Tibial nerve (tissue), 4 donors: ENCODE measurements around the gene L3MBTL1.

Experiments used
- EP300 ChIP-seq, 2 donors: sonication (generic); formaldehyde crosslinking; IDR thresholded peaks; one replicate each; pipeline ENCODE4 v1.6.1; 2017; ENCODE audit warnings: antibody characterized with exemption in 2 of 2, mild to moderate bottlenecking in 1 of 2
- POLR2A ChIP-seq, 2 donors: fragments of 450-650 bp; IDR thresholded peaks; one replicate each; pipeline ENCODE4 v1.6.1; 2017; ENCODE audit warnings: antibody characterized with exemption in 2 of 2, mild to moderate bottlenecking in 2 of 2, moderate library complexity in 2 of 2
- TF ChIP-seq, protein P1 (sequence below), 5 experiments: fragments of 200-600 bp in 3 of 5; fragments of 450-650 bp in 2 of 5; sonication (generic) in 3 of 5; IDR thresholded peaks; one replicate each; pipeline ENCODE4 v1.5.1; 2016 to 2019; ENCODE audit warnings: antibody characterized with exemption in 5 of 5, mild to moderate bottlenecking in 3 of 5, moderate library complexity in 2 of 5

DNA sequence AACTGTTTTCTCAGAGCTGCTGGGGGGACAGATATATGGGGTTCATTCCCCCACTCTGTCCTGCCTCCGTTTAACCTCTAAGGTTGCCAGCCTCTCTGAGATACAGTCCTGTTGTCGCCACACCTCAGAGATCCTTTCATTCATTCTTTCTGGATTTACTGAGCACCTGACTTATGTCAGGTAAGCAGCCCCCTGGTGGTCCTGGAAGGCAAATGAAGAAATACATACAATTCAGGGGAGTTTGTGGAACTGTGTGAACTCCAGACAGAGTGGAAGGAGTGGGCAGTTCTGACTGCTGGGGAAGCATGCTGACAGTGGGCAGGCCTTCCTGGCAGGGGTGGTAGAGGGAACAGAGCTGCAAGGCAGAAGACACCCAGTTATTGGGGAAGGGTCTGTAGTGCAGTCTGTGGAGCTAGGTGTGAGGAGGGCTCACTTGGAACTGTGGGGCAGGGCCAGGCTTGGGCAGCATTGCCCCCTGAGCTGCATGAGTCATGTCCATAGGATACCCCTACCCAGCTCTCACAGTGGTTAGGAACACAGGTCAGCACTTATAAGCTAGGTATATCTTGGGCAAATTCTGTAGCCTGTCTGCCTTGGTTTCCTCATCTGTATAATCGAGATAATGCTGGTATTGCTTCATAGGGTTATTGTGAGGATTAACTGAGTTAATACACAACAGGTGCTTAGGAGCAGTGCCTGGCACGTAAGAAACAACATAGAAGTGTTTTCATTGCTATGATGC, 38.5 kb downstream of the L3MBTL1 start:
- TF ChIP-seq POLR2A (IDR thresholded peaks at IDR 0.05) (no peak), EP300 (IDR thresholded peaks at IDR 0.05) (no peak)
- TF ChIP-seq, protein P1, sequence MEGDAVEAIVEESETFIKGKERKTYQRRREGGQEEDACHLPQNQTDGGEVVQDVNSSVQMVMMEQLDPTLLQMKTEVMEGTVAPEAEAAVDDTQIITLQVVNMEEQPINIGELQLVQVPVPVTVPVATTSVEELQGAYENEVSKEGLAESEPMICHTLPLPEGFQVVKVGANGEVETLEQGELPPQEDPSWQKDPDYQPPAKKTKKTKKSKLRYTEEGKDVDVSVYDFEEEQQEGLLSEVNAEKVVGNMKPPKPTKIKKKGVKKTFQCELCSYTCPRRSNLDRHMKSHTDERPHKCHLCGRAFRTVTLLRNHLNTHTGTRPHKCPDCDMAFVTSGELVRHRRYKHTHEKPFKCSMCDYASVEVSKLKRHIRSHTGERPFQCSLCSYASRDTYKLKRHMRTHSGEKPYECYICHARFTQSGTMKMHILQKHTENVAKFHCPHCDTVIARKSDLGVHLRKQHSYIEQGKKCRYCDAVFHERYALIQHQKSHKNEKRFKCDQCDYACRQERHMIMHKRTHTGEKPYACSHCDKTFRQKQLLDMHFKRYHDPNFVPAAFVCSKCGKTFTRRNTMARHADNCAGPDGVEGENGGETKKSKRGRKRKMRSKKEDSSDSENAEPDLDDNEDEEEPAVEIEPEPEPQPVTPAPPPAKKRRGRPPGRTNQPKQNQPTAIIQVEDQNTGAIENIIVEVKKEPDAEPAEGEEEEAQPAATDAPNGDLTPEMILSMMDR (IDR thresholded peaks at IDR 0.05), result no peak
